ENCODE data around the gene COPB2. TPM values are rescaled to one million over a fixed set of nuclear protein-coding genes. Genes with fewer than 3 reads are reported as not detected.
"Not testable (repeated sequence)": the region's sequence is repeated elsewhere in the genome, so short reads cannot be mapped to it uniquely, and the experiment has no call there.

Gene COPB2
- 78.9 TPM for polyA plus RNA-seq (ENCODE audit: insufficient read length)

DNA sequence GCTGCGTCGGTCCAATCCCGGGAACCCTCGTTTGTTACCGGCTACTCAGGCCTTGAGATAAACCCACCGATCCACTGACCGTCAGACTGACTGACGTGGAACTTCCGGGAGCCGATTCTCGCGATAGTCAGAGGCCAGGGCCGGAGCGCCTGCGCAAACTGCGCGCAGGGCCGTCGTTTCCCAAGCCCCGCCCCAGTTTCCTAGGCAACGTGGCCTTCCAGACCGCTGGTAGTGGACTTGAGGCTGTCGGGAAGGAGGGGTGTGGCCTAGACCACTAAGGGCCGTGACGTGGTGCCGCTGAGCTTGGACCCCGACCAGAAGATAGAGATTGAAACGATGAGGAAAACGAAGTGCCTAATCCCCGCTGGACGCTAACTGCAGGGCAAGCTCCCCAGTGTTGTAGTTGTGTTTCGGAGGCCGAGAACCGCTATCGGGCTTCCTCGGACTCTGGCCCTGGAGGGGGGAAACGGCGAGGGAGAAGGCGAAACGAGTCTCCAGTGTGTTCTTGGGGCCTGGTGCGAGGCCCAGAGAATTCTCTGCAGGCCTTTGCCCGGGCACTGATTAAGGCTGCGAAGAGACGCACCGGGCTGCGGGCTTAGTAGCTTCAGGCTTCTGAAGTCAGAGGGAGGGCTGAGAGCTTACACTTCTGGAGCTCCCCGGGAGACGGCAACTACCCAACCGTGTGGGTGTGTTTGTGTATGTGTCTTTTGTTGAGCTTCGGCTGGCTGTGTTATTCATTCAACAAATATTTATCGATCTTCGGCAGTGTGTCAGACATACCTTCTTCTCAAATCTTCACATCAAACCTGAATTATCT is at the start of gene COPB2:
Gene COPB2 (minus strand): TSS at position 96 of the 817 bp plus-strand sequence. CDS start 97 bp downstream, outside the sequence.
- DNase-seq = peak; percentile 100

DNA sequence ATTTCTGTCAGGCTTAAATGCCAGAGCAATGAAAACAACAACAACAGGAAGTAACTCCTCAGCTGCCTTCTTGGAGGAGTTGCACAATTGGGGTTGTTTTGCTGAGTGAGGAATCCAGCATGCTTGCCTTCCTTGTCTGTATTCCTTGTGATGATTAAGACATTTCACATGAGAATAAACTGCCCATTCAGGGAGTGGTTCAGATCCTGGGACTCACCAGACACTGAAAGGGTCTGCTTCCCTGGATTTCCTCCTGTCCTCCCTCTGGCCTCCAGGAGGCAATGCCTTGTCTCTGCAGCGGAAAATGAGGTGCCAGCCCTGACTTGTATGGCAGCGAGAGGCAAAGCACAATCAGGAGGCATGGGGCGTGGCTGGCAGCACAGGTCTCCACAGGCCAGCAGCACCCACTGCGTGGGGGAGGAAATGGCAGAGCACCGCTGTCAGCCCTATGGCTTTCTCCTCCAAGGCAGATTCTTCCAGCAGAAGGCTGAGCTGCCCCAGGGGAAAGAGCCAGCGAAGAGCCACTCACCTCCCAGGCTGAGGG is 45.4 kb upstream of the COPB2 start:
- no peak for DNase-seq

DNA sequence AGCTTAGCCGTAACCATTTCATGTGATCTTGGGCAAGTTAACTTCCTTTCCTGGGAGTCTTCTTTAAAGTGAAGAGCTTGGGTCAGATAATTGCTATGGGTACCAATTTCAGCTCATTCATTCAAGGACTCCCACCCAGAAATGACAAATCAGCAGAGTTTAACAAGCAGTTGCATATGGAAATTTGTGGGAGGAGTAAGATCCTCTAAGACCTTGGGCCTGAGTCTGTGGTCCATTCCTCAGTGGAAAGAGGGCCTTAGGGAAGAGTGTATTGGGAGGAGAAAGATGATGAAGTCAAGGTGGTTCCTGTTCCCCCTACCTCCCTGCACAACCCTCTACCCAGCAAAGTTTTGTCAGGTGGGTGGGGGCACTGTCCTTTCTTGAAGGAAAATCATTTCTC is 44.8 kb upstream of the COPB2 start:
- DNase-seq = no peak

DNA sequence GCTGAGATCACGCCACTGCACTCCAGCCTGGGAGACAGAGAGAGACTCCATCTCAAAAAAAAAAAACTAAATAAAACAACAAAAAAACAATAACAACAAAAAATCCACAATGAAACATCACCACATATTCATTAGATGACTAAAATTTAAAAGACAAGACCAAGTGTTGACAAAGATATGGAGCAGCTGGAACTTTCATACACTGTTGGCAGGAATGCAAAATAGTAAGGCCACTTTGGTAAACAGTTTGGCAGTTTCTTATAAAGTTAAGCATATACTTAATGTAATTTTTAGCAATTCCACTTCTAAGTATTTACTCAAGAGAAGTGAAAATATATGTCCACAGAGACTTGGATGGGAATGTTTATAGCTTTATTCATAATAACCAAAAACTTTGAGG is 43.6 kb upstream of the COPB2 start:
- no peak for DNase-seq

DNA sequence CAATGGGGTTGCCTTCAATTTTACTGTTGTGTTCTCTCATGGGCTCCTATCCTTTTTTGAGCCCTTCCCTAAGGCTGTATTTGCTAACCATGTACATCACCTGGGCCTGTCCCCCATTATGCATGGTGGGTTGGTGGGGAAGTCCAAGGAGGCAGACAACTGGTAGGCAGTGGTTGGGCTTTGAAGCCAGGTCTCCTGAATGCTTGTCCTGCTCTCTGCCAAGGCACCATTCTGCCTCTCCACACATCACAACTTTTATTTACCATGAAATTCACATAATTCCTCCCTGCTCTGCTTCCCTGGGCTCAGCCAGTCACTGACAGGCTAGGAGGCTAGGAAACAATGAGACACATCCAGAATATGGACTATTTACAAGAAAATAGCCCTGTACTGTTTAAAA is 41.0 kb upstream of the COPB2 start:
- no peak for DNase-seq

DNA sequence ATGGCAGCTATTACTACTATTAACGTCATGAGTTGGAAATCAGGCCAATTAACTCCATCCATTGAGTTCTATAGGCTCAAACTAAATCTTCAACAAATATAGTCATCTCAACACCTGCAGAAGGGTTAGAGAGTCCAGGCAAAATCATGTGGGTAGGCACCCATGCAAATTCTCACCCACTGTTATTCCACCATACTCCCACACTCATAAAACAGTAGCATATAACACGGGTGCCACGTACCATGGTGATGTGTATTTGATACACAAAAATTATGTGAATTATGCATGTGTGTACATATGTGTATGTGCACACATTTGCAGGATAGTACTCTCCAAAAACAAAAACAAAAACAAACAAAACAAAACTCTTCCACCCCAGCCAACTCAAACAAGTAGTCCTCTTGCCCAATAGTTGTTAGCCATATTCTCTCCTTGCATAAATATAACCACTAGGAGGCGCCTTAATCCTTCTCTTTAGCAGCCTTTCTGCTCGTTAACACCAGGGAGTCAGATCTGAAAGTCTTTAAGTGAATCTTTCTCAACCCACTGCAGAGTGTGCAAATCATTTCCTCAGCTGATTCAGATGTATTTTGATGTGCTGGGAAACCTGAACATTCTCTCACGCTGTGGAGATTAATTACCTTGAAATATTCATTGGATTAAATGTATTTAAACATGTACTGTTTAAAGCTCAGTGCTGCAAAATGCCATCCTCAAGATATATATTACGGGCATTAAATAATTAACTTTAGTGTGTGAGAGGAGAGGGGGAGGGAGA is 38.0 kb upstream of the COPB2 start:
- DNase-seq = peak; percentile 53

DNA sequence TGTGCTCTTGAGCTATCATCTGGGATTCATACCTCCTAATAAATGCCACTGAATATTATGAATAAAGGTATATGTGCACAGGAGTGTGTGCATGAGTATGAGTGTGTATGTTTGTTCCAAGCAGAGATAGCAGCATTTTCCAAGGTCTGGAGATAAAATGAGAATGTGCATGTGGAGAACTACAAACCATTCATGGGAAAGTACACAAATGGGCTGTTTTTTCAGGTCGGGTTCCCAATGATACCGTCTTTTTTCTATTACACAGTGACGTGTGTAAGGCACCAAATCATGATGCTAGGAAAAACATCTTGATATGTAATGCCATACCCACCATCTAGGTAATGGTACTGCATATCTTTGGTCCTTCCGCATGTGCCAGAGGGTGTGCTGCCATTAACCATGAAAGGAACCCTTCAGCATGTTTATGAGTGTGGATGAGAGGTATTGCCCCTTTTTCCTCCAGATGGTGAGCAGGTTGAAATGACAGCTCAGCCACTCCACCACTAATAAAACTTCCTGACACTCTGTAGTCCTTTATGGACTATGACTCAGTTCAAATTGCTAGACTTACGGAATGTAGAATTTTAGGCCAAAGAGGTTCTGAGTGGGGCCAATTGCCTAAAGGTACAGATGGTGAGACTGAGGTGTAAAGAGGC is 36.4 kb upstream of the COPB2 start:
- no peak for DNase-seq

DNA sequence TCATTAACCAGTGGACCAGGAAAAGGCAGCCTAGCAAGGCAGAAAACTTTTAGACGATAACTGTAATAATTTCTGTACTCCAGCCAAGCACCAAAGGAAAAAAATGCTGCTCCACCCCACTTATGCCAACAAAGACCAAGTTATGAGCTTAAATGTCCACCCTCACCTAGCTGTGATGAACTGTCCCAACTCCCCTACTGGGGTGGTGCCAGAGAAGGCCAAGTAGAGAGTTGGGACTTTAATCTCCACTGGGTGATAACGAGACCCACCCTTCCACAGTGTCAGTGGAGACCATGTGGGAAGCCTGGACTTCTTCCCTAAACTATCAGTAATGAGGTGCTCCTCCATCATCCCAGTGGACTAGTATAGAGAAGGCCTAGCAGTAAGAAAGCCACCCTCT is 33.8 kb upstream of the COPB2 start:
- DNase-seq = no peak

DNA sequence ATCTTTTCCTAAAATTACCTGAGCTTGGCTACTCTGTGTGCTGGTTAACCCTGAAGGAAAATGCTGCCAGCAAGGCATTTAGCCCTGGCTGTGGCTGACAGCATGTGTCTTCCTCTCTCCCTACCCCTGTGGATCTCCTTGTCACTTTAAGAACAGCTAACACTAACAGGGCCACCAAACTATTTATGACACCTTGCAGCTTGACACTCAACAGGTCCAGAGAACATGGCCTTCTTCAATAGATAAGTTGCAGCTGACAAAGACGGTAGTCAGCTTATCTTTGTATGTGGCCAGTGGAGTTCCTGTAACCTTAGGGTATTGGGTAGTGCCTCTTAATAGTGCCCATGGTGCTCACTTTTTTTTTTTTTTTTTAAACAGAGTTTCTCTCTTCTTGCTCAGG is 32.0 kb upstream of the COPB2 start:
- DNase-seq = no peak

DNA sequence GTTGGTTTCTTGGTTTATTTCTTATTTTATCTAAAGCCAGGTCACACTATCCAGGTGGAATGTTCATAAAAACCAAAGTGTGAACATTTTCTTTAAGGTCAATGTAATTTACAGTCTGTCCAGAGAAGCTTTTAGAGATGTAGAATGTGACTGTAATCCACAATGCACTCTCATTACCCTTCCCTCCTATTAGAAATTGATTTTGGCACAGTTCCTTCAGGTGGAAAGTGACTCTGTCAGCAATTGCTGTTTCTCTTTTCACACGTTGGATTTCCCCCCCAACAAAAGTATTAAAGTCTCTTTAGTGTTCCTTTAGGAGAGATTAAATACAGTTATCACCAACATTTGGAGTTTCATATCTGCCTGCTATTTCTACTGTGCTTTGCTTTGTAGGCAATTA is 31.6 kb upstream of the COPB2 start:
- DNase-seq = no peak

DNA sequence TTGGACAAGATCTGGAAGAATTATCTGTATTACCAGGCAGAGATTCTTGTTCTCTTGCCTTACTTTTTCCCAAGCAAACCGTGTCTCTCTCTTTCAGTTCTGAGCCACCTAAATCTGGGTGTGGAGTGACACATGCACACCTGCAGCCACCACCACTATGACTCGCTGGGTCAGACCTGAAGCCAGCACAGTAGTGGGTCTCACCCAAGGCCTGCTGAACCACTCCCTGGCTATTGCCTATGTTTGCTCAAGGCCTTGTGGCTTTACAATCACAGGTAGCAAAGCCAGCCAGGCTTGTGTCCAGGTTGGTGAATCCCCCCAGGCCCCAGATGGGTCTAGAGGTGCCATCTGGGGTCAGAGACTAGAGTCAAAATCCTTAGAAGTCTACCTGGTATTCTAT is 28.7 kb upstream of the COPB2 start:
- no peak for DNase-seq

DNA sequence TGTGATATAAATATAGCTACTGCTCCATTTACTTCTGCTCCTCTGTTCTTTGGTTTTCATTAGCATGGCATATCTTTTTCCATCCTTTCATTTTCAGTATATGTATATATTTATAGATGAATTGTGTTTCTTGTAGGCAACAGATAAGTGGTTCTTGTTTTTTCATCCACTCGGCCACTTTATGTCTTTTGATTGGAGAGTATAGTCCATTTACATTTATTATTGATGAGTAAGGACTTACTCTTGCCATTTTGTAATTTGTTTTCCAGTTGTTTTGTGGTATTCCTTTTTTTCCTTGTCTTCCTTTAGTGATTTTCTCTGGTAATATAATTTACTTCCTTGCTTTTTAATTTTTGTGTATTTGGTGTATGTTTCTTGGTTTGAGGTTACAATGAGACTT is 26.8 kb upstream of the COPB2 start:
- DNase-seq = no peak

DNA sequence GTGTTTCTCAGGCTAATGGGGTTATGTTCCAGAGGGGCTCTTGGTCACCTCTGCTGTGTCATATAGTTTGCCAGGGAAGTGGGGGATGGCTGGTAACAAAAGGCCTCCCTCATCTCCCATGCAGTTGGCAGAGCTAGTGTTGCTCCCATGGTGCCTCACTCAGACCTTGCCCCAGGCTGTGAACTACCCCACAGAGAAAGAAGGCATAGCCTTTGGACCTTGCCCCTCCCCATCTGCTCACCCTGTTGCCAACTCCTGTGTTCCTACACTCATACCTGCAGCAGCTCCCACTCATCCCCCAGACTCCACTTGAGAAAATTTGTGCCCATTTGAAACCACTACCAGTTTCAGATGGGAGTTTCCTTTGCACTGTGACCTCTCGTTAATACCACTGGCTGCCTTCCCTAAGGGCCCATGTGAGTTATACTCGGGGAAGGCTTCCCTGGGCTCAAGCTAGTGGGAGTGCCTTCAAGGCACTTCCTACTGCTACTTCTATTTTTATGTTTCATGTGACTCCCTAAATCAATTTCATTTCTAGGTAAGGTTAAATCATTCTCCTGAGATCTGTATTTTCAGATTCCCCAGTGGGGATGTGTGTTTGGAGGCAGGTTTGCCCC is 25.3 kb upstream of the COPB2 start:
- no peak for DNase-seq

DNA sequence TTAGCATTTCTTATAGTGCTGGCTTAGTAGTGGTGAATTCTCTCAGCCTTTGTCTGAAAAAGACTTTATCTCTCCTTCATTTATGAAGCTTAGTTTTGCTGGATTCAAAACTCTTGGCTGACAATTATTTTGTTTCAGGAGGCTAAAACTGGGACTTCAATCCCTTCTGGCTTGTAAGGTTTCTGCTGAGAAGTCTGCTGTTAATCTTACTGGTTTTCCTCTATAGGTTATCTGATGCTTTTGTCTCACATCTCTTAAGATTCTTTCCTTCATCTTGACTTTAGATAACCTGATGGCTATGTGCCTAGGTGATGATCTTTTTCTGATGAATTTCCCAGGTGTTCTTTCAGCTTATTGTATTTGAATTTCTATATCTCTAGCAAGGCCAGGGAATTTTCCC is 23.4 kb upstream of the COPB2 start:
- DNase-seq = not testable (repeated sequence)

DNA sequence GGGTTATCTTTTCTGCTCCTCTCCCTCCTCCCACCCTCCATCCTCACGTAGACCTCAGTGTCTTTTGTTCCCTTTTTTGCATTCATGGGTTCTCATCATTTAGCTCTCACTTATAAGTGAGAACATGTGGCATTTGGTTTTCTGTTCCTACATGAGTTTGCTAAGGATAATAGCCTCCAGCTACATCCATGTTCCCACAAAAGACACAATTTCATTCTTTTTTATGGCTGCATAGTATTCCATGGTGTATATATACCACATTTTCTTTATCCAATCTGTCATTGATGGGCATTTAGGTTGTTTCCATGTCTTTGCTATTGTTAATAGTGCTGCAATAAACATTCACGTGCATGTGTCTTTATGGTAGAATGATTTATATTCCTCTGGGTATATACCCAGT is 11.7 kb upstream of the COPB2 start:
- not testable (repeated sequence) for DNase-seq

DNA sequence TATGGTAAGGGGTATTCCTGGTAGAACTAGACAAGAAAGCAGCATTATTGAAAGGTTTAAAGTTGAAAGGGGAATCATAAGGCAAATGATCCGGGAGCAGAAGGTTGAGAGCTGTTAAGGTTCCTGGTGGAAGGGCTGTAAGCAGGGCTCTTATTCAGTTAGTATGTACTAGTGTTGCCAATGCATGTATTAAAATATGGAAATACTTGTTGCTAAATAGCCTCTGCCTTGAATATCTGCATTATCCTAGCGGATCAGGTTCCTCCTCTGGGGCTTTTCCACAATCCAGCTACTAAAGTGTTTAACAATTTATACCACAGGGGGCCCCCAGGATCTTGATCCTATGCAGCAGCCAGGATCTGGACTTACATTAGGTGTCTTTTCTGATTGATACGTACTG is 7.3 kb upstream of the COPB2 start:
- DNase-seq = no peak

DNA sequence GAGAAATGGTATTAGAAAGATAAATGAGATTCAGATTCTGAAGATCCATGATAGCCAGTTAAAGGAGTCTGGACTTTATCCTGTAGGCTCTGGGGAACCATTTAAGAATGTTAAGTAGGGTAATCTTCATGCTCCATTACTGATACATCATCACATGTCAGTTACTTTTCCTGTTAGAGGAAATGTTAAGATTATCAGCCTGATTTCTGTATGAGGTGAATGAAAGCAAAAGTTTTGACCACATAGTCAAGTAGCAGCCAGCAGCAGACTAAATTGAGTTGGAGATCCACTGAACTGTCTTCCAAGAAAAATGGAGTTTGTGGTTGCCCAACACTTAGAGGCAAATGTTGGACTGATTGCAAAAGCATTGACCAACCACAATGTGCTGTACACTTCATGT is 4.7 kb upstream of the COPB2 start:
- DNase-seq = no peak

DNA sequence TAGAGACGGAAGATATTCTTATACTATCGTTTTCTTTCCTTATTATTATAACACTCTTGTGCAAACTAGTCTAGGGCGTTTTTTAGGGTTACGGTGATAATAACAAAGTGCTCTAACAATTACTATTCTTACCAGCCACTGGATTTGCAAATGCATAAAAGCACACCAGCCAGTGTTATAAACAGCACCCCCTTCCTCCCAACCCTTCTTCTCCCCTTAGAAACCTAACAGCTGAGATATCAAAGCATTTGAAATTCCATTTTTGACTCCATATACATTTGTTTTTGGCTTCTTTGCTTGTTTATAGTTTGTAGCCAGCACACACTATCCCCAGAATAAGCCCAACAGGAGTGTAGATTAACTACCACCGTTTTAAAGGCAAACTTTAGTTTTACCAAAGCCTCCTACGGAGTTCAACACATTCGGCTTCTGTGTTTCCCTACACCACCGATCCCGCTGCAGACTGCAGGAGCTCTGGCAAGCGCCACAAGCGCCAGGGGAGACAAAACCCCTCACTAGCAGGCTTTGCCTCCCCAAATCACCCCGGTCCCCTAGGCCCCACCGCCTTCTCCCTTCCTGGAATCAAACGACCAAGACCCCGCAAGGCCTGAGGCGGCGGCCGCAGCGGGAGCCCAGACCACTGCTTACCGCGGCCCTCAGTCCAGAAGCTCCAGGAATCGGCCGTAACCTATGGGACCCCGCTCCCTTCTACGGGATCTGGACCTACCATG is 461 bp downstream of the COPB2 start:
- DNase-seq = no peak

DNA sequence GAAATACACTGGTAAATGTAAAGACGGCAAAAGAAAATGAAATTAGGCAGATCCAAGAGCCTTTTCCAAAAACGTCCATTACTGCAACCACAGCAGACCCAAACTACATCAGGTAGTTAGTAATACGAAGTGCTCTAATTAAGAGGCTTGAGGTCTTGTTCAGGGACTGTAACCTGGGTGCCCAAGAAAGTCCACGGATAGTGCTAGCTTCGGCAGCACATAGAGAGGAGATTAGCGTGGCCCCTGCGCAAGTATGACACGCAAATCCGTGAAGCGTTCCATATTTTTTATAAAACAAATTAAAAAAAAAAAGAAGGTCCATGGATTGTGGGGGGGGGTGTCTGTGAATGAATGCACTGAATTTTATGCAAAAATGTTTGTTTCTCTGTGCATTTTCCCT is 1.4 kb downstream of the COPB2 start:
- no peak for DNase-seq

DNA sequence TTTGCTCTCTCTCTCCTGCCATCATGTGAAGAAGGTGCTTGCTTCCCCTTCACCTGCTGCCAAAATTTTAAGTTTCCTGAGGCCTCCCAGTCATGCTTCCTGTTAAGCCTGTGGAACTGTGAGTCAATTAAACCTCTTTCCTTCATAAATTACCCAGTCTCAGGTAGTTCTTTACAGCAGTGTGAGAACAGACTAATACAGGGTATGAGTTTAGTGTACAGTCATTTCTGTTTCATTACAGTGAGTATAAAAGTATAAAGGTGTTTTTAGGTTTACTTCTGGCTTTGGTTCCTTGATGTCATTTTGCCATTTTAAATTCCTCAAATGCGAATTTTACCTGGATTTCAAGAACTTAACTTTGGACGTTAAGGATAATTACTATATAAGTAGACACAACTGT is 7.2 kb downstream of the COPB2 start:
- DNase-seq = not testable (repeated sequence)

DNA sequence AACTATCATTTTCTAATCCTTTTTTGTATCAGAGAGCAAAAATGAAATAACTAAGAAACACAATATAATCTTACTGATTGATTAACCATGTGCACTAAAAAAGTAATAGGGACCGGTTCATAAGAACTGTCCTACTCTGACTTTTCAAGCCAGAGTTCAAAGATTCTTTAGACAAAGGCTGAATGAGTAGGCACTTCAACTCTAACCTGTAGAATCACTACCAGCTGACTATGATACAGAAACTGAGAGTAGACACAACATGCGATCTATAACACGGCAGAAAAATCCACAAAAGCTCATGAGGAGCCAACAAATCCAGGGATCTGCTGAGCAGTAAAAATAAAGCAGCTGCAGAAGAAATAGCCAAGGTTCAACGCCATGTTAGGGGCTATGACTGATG is 8.9 kb downstream of the COPB2 start:
- DNase-seq = no peak

Data from hindlimb muscle (tissue), 1 donor.